Prostate gland (tissue), 2 donors: ENCODE results near the gene MT1B. TPM values are rescaled to one million over a fixed set of nuclear protein-coding genes. Genes with fewer than 3 reads are reported as not detected.

Source experiments
- DNase-seq: peaks from one replicate; pipeline ENCODE4 v3.0.0-alpha.2; 2019; ENCODE audit warnings: low spot score
- H3K27ac ChIP-seq, 2 donors: fragments of 200-600 bp; sonication (generic); 2 replicates each; pipeline ENCODE4 v1.5.1; 2017 to 2019
- H3K27me3 ChIP-seq: fragments of 200-600 bp; sonication (generic); replicated peaks from 2 replicates; pipeline ENCODE4 v1.5.1; 2019; ENCODE audit not compliant: insufficient read depth
- H3K36me3 ChIP-seq, 2 donors: fragments of 200-600 bp; sonication (generic); 1 replicate in 1 of 2; 2 replicates in 1 of 2; pipeline versions ENCODE4 v1.5.1 to v1.8.1; 2017 to 2019
- H3K4me1 ChIP-seq: fragments of 200-600 bp; sonication (generic); replicated peaks from 2 replicates; pipeline ENCODE4 v1.5.1; 2019
- H3K4me3 ChIP-seq, 2 donors: fragments of 200-600 bp; sonication (generic); 2 replicates each; pipeline ENCODE4 v1.5.1; 2017 to 2019
- H3K9me3 ChIP-seq: fragments of 200-600 bp; sonication (generic); 2 replicates; pipeline ENCODE4 v1.5.1; 2017
- CTCF ChIP-seq, 4 experiments: fragments of 200-600 bp in 2 of 4; fragments of 450-650 bp in 2 of 4; sonication (generic) in 2 of 4; IDR thresholded peaks; 1 replicate in 3 of 4; 2 replicates in 1 of 4; pipeline ENCODE4 v1.5.1; 2016 to 2019; ENCODE audit warnings: antibody characterized with exemption in 4 of 4, mild to moderate bottlenecking in 2 of 4, moderate library complexity in 2 of 4
- POLR2A ChIP-seq: fragments of 450-650 bp; IDR thresholded peaks from one replicate; pipeline ENCODE4 v1.6.1; 2016; ENCODE audit warnings: antibody characterized with exemption, mild to moderate bottlenecking
- POLR2AphosphoS5 ChIP-seq: sonication (generic); formaldehyde crosslinking; IDR thresholded peaks from one replicate; pipeline ENCODE4 v1.6.1; 2017; ENCODE audit warnings: antibody characterized with exemption
- WGBS: methylation state at CpG from one replicate; pipeline ENCODE4 v1.1.5; 2018; 5-methylcytosine and 5-hydroxymethylcytosine counted together
- intact Hi-C: fragments of 100-400 bp; cut with DNase I; formaldehyde crosslinking; loops from one replicate; pipeline ENCODE4 v1.14.2; 2022
- total RNA-seq, 2 donors: library from RNA; depleted of rRNA; stranded (reverse); fragments of >200 nt; gene quantifications; one replicate each; pipeline ENCODE4 v1.1.0, GENCODE V29; 2016

Gene MT1B
- total RNA-seq, 2 donors from 2014 or later = not detected

GRCh38 chr16:56611281-56611833, 40.3 kb upstream of the MT1B start:
- 78% methylated on average over 2 of the region's 2 CpGs for WGBS
- H3K4me1 ChIP-seq = peaks cover 22% of the 10 kb centered on the region

GRCh38 chr16:56613706-56614105, 38.0 kb upstream of the MT1B start:
- intact Hi-C loops = no loop called here
- Histone ChIP-seq H3K36me3 (no peaks in the 10 kb centered on the region), H3K27me3 (no peaks in the 10 kb centered on the region), H3K27ac (no peak overlapping the region), H3K9me3 (no peaks in the 10 kb centered on the region), H3K4me3 (no peak overlapping the region), H3K4me1 (peaks cover 5% of the 10 kb centered on the region)
- no peak for TF ChIP-seq POLR2A
- no peak for TF ChIP-seq CTCF (IDR thresholded peaks at IDR 0.05)
- TF ChIP-seq POLR2AphosphoS5 = no peak
- no peak for DNase-seq

More at GRCh38 chr16:56611281-56611833, 40.3 kb upstream of the MT1B start:
- intact Hi-C loops = no loop called here
- TF ChIP-seq POLR2A (no peak), POLR2AphosphoS5 (no peak), CTCF (IDR thresholded peaks at IDR 0.05) (no peak)
- H3K27me3 ChIP-seq = no peaks in the 10 kb centered on the region
- no peaks in the 10 kb centered on the region for H3K9me3 ChIP-seq
- H3K36me3 ChIP-seq = no peaks in the 10 kb centered on the region
- no peak for DNase-seq
- H3K27ac ChIP-seq = peak overlapping the region; percentile 86 to 90
- no peak overlapping the region for H3K4me3 ChIP-seq

- no peak for TF ChIP-seq POLR2A
- no peak for TF ChIP-seq CTCF (IDR thresholded peaks at IDR 0.05)
- no peak for TF ChIP-seq POLR2AphosphoS5
- H3K9me3 ChIP-seq = no peaks in the 10 kb centered on the region
- no peak overlapping the region for H3K27ac ChIP-seq
- H3K36me3 ChIP-seq = no peaks in the 10 kb centered on the region
- peaks cover 5% of the 10 kb centered on the region for H3K4me1 ChIP-seq
- no peaks in the 10 kb centered on the region for H3K27me3 ChIP-seq
- intact Hi-C loops = no loop called here
- no peak for DNase-seq
- no peak overlapping the region for H3K4me3 ChIP-seq
Measured at GRCh38 chr16:56614549-56614991, 37.1 kb upstream of the MT1B start.

GRCh38 chr16:56615353-56615752, 36.3 kb upstream of the MT1B start:
- peaks cover 1% of the 10 kb centered on the region for H3K4me1 ChIP-seq
- no peak overlapping the region for H3K4me3 ChIP-seq
- no peaks in the 10 kb centered on the region for H3K9me3 ChIP-seq
- no peak for DNase-seq
- 93% methylated on average over 3 of the region's 3 CpGs for WGBS
- intact Hi-C loops = no loop called here
- no peaks in the 10 kb centered on the region for H3K27me3 ChIP-seq
- TF ChIP-seq CTCF (IDR thresholded peaks at IDR 0.05) = no peak
- no peak for TF ChIP-seq POLR2A
- TF ChIP-seq POLR2AphosphoS5 = no peak
- H3K36me3 ChIP-seq = no peaks in the 10 kb centered on the region
- H3K27ac ChIP-seq = no peak overlapping the region

- WGBS = 60% methylated on average over 23 of the region's 23 CpGs
Measured at GRCh38 chr16:56616608-56617211, 35.0 kb upstream of the MT1B start.

More at GRCh38 chr16:56616608-56617211, 35.0 kb upstream of the MT1B start:
- TF ChIP-seq POLR2A (no peak), POLR2AphosphoS5 (no peak), CTCF (IDR thresholded peaks at IDR 0.05) (no peak)
- Histone ChIP-seq H3K4me3 (peak overlapping the region; percentile 3 to 31), H3K9me3 (no peaks in the 10 kb centered on the region), H3K36me3 (no peaks in the 10 kb centered on the region), H3K27me3 (no peaks in the 10 kb centered on the region), H3K27ac (peak overlapping the region in 1 of 2 donors; percentile 29), H3K4me1 (no peaks in the 10 kb centered on the region)
- DNase-seq = no peak
- intact Hi-C loops = no loop called here
